ENCODE results near the gene B9D1. TPM values are rescaled to one million over a fixed set of nuclear protein-coding genes. Genes with fewer than 3 reads are reported as not detected.

The B9D1 gene
- total RNA-seq, 1 donor from 2014 or later, result 12.4 TPM

DNA sequence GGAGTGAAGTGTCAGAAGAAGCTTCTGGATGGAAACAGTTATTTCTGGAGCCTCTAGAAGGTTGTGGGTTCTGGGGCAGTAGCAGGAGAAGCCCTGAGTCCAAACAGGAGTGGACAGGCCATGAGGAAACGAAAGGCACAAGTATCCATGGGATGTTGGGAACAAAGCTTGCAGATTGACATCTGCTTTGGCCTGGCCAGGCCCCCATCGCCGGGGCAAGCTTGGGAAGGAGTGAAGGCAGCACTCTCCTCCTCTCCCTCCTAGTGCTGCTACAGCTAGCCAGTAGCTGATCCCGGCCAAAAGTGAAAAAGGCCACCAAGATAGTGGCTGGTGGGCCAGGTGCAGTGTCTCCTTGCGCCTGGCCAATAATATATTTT lies 40.4 kb downstream of the B9D1 start:
- no peak overlapping the region for H3K4me3 ChIP-seq (ENCODE audit: low read depth, low read length)
- TF ChIP-seq, protein P1, sequence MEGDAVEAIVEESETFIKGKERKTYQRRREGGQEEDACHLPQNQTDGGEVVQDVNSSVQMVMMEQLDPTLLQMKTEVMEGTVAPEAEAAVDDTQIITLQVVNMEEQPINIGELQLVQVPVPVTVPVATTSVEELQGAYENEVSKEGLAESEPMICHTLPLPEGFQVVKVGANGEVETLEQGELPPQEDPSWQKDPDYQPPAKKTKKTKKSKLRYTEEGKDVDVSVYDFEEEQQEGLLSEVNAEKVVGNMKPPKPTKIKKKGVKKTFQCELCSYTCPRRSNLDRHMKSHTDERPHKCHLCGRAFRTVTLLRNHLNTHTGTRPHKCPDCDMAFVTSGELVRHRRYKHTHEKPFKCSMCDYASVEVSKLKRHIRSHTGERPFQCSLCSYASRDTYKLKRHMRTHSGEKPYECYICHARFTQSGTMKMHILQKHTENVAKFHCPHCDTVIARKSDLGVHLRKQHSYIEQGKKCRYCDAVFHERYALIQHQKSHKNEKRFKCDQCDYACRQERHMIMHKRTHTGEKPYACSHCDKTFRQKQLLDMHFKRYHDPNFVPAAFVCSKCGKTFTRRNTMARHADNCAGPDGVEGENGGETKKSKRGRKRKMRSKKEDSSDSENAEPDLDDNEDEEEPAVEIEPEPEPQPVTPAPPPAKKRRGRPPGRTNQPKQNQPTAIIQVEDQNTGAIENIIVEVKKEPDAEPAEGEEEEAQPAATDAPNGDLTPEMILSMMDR (IDR thresholded peaks at IDR 0.05; ENCODE audit: insufficient read depth, low read length, severe bottlenecking), result no peak
- no peaks in the 10 kb centered on the region for H3K27me3 ChIP-seq (ENCODE audit: control insufficient read depth, insufficient read depth, low read length)
- DNase-seq (ENCODE audit: low read depth) (no peak), FAIRE-seq (no peak)
- H3K36me3 ChIP-seq (ENCODE audit: control insufficient read depth, insufficient read depth, low read length), result peaks cover 8% of the 10 kb centered on the region

DNA sequence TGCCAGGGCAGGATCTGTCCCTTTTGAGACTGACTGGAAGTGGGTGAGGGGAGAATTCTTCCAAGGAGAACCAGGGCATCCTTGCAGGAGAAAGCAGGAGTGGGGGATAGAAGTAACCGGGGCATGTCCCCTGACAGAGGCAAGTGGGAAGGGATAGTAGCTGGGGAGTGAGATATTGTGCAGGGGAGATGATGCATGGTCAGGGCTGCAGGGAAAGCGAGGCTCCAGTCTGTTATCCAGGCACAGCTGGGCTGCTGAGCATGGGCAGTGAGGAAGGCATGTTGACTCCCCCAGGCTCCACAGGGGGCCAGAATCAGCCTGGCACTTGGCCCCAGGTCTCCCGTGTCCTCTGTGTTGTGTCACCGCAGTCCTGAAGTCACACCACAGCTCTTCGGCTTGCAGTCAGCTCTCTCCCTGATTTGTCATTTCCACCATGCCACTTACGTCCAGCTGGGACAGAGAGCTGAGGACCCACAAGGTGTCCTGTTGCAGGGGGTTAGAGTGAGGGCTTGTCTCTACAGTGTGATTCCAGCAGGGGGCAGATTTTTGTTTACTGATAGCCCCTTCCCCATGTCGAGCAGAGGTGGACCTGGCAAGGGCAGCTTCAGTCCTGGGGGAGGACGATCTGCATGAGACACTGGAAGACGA lies 40.9 kb downstream of the B9D1 start:
- TF ChIP-seq, protein P1 (IDR thresholded peaks at IDR 0.05; ENCODE audit: insufficient read depth, low read length, severe bottlenecking), result no peak
- H3K27me3 ChIP-seq (ENCODE audit: control insufficient read depth, insufficient read depth, low read length), result no peaks in the 10 kb centered on the region
- H3K4me3 ChIP-seq (ENCODE audit: low read depth, low read length), result no peak overlapping the region
- DNase-seq (ENCODE audit: low read depth) (no peak), FAIRE-seq (no peak)
- H3K36me3 ChIP-seq (ENCODE audit: control insufficient read depth, insufficient read depth, low read length), result peaks cover 8% of the 10 kb centered on the region

DNA sequence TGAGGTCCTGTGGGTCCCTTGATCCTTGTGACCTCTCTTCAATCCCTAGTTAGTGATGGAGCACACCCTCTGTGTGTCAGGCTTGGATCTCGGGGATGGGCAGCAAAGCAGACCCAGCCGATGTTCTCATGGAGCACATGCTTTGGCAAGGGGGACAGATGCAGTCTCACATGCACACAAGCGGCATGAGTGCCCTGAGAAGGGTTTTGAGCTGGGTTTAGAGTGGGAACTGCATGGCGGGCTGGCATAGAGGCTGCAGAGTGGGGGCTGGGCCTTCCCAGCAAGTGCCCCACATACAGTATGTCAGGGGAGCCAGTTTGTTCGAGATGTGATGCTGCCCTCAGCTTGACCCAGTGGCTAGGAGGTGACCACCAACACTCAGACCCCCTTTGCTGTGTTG lies 41.6 kb downstream of the B9D1 start:
- Histone ChIP-seq H3K27me3 (ENCODE audit: control insufficient read depth, insufficient read depth, low read length) (no peaks in the 10 kb centered on the region), H3K36me3 (ENCODE audit: control insufficient read depth, insufficient read depth, low read length) (peaks cover 8% of the 10 kb centered on the region), H3K4me3 (ENCODE audit: low read depth, low read length) (no peak overlapping the region)
- TF ChIP-seq, protein P1 (IDR thresholded peaks at IDR 0.05; ENCODE audit: insufficient read depth, low read length, severe bottlenecking), result no peak
- DNase-seq (ENCODE audit: low read depth) (no peak), FAIRE-seq (no peak)

DNA sequence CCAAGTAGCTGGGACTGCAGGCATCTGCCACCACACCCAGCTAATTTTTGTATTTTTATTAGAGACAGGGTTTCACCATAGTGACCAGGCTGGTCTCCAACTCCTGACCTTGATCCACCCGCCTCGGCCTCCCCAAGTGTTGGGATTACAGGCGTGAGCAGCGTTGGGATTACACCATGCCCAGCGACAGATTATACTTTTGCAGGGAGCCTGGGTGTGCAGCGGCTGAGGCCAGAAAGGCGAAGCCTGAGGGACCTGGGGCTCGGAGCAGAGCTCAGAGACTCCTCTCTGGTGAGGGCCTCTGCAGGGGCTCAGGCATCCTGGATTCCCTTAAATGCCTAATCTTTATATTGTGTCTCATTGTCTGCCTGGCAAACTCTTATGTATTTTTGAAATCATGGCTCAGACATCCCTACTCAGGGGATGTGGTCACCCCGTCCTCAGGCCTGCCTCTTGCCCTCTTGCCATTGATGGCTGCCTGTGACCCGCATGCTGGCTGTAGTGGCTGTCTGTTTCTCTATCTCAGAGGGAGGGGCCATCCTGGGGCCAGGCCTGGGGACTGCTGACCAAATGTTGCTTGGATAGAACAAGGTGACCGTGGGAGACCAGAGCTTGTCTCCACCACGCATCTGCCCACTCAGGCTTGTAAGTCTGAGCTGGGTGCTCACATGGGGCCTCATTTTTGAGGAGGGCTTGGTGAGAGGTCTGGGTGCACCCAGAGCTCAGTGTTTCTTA lies 42.6 kb downstream of the B9D1 start:
- DNase-seq (ENCODE audit: low read depth), result no peak
- no peak for FAIRE-seq
- H3K36me3 ChIP-seq (ENCODE audit: control insufficient read depth, insufficient read depth, low read length), result peaks cover 11% of the 10 kb centered on the region

DNA sequence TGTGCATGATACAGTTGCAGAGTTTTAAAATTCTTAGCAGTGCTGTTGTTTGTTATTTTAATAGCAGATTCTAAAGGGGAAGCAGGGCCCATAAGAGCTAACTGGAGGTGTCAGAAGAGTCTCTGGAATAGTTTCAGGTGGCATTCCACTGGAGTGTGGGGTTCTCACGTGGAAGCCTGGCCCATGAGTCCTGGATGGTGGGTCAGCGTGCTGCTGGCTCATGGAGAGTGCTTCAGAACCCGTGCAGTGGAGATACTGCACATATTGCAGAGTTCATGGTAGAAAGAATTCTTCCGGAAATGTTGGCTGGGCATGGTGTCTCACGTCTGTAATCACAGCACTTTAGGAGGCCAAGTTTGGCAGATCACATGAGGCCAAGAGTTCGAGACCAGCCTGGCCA lies 43.9 kb downstream of the B9D1 start:
- peaks cover 17% of the 10 kb centered on the region for H3K36me3 ChIP-seq (ENCODE audit: control insufficient read depth, insufficient read depth, low read length)
- TF ChIP-seq, protein P1 (IDR thresholded peaks at IDR 0.05; ENCODE audit: insufficient read depth, low read length, severe bottlenecking), result no peak
- no peaks in the 10 kb centered on the region for H3K27me3 ChIP-seq (ENCODE audit: control insufficient read depth, insufficient read depth, low read length)
- H3K4me3 ChIP-seq (ENCODE audit: low read depth, low read length), result no peak overlapping the region
- FAIRE-seq (no peak), DNase-seq (ENCODE audit: low read depth) (no peak)

More for the DNA sequence above, 42.6 kb downstream of the B9D1 start:
- no peaks in the 10 kb centered on the region for H3K27me3 ChIP-seq (ENCODE audit: control insufficient read depth, insufficient read depth, low read length)
- TF ChIP-seq, protein P1 (IDR thresholded peaks at IDR 0.05; ENCODE audit: insufficient read depth, low read length, severe bottlenecking), result no peak
- no peak overlapping the region for H3K4me3 ChIP-seq (ENCODE audit: low read depth, low read length)

Measured in bronchial epithelial cell (primary cell).